GM12875 (cell line): Measurements from ENCODE around the gene GAS6.

Experiments
- H3K4me3 ChIP-seq: one replicate; pipeline ENCODE4 v1.5.1; 2011; ENCODE audit warnings: low read depth, low read length, control low read depth
- TF ChIP-seq, protein P1 (sequence below): IDR thresholded peaks from 2 replicates; pipeline ENCODE4 v1.5.1; 2011; ENCODE audit warnings: low read depth, mild to moderate bottlenecking, control low read depth, inconsistent platforms, low read length, moderate library complexity, borderline replicate concordance; ENCODE audit not compliant: insufficient read depth

The GAS6 gene

DNA sequence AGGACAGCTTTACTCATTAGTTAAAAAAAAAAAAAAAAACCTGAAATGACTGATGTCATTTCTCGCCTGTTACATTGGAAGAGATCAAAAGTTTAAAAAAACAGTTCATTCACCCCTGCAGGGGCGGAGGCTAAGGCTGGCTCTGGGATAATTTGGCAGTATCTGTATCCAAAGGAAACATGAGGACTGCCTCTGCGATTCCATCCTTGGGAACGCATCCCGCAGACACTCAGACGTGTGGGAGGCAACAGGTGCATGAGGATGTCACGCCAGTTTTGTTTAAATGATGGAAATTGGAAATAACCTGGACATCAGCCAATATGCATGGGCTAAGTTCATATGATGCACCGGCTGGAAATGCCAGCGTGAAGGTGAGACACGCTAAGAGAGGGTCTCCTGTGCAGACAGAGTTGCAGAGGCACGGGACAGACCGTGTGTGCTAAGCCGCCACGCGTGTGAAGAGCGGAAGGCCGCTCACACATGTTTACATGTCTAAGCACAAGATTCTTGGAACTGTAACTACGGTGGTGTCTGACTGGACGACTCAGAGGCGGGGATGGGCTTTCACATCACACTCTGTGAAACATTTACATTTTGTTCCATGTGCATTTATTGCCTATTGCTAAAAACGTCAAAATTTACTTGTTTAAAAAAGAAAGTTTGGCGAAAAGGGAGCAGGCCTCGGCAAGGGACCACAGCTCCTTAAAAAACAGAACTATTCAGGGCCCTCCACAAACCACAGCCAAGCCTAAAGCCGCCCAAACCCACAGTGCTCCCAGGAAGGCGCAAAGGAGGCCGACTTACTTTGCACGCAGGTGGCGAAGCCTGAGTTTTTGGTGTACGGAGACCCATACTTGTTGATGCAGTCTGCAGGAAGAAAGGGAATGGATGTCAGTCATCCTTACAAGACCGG lies 17.9 kb downstream of the GAS6 start:
- no peak overlapping the region for H3K4me3 ChIP-seq
- TF ChIP-seq, protein P1, sequence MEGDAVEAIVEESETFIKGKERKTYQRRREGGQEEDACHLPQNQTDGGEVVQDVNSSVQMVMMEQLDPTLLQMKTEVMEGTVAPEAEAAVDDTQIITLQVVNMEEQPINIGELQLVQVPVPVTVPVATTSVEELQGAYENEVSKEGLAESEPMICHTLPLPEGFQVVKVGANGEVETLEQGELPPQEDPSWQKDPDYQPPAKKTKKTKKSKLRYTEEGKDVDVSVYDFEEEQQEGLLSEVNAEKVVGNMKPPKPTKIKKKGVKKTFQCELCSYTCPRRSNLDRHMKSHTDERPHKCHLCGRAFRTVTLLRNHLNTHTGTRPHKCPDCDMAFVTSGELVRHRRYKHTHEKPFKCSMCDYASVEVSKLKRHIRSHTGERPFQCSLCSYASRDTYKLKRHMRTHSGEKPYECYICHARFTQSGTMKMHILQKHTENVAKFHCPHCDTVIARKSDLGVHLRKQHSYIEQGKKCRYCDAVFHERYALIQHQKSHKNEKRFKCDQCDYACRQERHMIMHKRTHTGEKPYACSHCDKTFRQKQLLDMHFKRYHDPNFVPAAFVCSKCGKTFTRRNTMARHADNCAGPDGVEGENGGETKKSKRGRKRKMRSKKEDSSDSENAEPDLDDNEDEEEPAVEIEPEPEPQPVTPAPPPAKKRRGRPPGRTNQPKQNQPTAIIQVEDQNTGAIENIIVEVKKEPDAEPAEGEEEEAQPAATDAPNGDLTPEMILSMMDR: no peak

DNA sequence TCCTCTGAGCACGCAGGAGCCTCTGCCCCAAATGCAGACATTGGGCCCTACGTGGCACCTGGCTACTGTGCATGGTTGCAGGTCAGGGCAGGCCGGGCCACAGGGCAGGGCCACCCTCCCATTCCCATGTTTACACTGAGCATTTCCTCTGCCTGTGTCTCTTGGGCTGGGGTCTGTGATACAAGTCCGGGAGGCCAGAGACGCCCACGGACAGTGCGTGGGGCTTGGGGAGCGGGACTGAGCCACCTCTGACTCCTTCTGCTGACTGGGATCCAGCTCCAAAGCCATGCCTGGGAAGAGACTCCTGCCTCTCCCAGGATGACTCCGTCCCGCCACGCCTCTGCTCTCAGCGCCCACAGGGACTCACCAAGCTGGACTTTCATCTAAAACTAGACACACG lies 18.8 kb downstream of the GAS6 start:
- TF ChIP-seq, protein P1: no peak

DNA sequence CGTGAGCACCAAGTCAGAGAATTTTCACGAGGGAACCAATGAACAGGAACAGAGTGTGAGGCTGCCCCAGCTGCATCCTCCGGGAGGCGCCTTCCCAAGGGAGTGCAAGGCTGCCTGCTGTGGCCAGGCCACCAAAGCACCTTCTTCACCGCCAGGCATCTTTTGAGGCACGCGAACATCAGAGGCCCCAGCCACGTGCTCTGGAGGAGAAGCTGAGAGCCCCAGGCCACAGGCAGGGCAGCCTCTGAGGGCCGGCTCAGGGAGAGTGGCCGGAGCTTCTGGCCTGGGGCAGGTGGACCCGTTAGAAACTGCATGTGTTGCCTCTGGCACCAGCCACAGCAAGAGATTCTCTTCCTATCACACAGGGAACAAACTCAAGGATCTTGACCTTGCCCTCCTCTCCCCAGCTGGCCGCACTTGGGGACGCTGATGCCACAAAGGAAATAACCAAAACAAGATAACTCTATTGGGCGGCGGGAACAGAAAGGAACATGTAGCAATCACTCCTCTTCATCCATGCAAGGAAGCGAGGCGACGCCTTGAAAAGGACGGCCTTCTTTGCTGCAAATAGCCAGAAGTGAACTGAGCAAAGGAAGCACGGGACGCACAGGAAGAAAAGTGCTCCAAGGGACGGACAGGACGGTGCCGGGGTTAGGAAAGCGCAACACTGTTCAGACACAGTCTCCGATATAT lies 19.9 kb downstream of the GAS6 start:
- H3K4me3 ChIP-seq: no peak overlapping the region
- TF ChIP-seq, protein P1: no peak

More for the DNA sequence above, 18.8 kb downstream of the GAS6 start:
- H3K4me3 ChIP-seq: no peak overlapping the region

DNA sequence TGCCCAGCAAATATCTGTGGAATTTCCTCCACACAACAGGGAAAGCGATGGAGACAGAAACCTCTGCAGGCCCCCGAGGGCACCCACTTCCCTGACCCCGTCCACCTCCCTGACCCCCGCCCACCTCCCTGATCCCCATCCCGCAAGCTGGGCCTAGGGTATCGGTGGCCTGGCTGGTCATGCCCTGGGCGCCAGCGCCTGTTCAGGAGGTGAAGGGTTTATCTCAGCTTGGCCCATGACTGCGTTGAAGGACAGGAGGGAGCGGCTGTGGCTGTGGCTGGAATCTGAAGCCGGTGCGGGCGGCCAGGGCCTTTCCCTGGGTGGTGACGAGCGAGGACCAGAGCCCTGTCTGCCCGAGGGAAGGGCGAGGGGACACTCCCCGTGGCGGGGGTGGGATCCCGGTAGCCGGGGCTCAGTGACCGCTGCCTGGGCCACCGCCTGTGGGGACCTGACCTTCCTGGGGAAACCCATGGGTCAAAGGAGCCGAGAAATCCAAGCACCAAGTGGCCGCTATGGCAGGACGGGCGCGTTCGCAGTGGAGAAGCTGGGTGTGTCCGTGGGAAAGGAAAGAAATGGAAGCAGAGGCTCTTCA lies 20.7 kb downstream of the GAS6 start:
- no peak overlapping the region for H3K4me3 ChIP-seq
- TF ChIP-seq, protein P1: no peak

DNA sequence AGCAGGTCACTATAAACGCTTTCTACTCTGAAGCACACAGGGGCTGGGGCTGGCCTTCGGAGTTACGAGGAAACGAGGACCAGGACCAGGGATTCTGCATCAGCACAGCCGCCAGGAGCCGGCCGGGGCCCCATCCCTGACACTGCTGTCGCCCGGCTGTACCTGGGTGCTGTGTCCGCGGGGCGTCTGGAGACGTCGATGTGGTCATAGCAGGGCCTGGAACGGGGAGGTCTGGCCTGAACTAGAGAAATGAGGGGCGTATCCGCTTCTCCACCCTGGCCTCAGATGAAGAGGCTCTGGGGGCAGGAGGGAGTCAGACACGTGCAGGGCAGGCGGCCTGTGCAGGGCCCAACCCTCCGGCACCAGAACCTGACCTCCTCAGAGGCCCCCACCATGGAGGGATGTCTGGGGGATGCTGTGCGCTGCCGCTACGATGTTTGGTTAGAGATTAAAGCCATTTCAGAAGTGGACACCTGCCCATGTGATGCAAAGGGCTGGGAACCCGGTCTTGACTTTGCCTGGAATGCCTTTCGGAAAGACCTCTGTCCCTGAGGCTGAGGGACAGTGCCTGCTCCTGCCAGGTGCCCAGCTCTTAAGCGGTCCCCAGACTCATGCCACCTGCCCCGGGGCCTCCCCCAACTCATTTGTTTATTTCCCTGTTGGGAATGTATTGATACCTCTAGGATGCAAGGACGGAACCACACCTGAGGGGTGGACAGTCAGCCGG lies 21.4 kb downstream of the GAS6 start:
- H3K4me3 ChIP-seq: no peak overlapping the region
- TF ChIP-seq, protein P1: no peak

DNA sequence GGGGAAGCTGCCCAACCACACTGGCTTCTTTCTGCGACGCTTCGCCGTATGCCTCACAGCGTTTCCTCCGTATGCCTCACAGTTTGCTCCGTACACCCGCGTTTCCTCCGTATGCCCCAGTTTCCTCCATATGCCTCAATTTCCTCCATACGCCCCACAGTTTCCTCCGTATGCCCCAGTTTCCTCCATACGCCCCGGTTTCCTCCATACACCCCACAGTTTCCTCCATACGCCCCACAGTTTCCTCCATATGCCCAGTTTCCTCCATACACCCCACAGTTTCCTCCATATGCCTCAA lies 22.6 kb downstream of the GAS6 start:
- no peak overlapping the region for H3K4me3 ChIP-seq
- TF ChIP-seq, protein P1: no peak
